Measurements from ENCODE around the gene CTRB2.
"Not testable (repeated sequence)": the region's sequence is repeated elsewhere in the genome, so short reads cannot be mapped to it uniquely, and the experiment has no call there.

CTRB2 gene

DNA sequence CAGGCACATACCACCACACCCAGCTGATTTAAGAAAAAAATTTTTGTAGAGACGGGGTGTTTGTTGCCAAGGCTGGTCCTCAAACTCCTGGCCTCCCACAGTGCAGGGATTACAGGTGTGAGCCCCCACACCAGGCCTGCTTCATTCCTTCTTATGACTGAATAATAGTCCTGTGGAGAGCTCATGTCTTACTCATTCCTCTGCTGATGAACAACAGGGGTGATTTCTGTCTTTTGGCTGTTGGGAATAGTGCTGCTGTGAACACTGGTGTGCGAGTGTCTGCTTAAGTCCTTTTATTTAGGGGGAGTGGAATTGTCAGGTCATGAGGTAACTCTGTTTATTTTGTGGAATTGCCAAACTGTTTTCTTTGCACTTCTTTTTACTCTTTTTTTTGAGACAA is 9.2 kb upstream of the CTRB2 start (continued):
- TF ChIP-seq, protein P1, sequence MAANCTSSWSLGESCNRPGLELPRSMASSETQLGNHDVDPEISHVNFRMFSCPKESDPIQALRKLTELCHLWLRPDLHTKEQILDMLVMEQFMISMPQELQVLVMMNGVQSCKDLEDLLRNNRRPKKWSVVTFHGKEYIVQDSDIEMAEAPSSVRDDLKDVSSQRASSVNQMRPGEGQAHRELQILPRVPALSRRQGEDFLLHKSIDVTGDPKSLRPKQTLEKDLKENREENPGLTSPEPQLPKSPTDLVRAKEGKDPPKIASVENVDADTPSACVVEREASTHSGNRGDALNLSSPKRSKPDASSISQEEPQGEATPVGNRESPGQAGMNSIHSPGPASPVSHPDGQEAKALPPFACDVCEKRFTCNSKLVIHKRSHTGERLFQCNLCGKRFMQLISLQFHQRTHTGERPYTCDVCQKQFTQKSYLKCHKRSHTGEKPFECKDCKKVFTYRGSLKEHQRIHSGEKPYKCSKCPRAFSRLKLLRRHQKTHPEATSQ (tag by site-specific recombination; IDR thresholded peaks at IDR 0.05), result no peak
- no peak for TF ChIP-seq EGR2 (tag by site-specific recombination; IDR thresholded peaks at IDR 0.05; ENCODE audit: low read depth)
- TF ChIP-seq ZBTB8A (tag by site-specific recombination; IDR thresholded peaks at IDR 0.05), result no peak
- no peak for TF ChIP-seq SCRT1 (tag by site-specific recombination; IDR thresholded peaks at IDR 0.05; ENCODE audit: borderline replicate concordance)
- no peak for TF ChIP-seq ZNF121 (tag by site-specific recombination; IDR thresholded peaks at IDR 0.05)
- TF ChIP-seq, protein P2, sequence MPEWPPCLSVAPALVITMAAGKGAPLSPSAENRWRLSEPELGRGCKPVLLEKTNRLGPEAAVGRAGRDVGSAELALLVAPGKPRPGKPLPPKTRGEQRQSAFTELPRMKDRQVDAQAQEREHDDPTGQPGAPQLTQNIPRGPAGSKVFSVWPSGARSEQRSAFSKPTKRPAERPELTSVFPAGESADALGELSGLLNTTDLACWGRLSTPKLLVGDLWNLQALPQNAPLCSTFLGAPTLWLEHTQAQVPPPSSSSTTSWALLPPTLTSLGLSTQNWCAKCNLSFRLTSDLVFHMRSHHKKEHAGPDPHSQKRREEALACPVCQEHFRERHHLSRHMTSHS (tag by site-specific recombination; IDR thresholded peaks at IDR 0.05), result no peak
- no peak for TF ChIP-seq ZNF548 (tag by site-specific recombination; IDR thresholded peaks at IDR 0.05)
- no peak for TF ChIP-seq ZNF391 (tag by site-specific recombination; IDR thresholded peaks at IDR 0.05; ENCODE audit: borderline replicate concordance, low read depth)
- TF ChIP-seq BCL11B (tag by site-specific recombination; IDR thresholded peaks at IDR 0.05; ENCODE audit: low read depth), result no peak
- no peak for TF ChIP-seq SALL2 (tag by site-specific recombination; IDR thresholded peaks at IDR 0.05; ENCODE audit: borderline replicate concordance)

DNA sequence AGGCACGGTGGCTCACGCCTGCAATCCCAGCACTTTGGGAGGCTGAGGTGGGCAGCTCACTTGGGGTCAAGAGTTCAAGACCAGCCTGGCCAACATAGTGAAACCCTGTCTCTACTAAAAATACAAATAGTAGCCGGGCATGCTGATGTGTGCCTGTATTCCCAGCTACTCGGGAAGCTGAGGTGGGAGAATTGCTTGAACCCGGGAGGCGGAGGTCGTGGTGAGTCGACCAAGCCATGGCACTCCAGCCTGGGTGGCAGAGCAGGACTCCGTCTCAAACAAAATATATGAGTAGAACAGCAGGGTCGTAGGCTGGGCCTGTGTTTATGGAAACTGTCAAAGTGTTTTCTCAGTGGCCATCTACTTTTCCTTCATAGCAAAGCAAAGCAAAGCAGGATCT is 4.3 kb upstream of the CTRB2 start:
- H3K4me3 ChIP-seq (ENCODE audit: low read depth, low read length); POLR2A ChIA-PET: not testable (repeated sequence)
- CTCF ChIA-PET, result interaction anchor here (3.2 kb wide), 1 partner anchor 12 kb away, joined by 11 read pairs; no protein-coding TSS in a partner anchor

DNA sequence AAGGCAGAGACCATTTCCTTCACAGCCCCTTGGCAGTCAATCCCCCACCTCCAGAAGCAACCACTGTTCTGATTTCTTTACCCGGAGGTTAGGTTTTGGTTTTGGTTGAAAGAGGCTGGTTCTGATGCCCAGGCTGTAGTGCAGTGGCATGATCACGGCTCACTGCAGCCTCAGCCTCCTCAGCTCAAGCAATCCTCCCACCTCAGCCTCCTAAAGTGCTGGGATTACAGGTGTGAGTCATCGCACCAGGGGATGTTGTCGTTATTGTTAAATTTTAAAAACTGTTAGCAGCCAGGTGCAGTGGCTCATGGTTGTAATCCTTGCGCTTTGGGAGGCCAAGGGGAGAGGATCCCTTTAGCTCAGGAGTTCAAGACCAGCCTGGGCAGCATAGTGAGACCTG is 3.0 kb upstream of the CTRB2 start:
- Histone ChIP-seq H3K4me1 (ENCODE audit: control insufficient read depth, insufficient read depth, low read length) (no peaks in the 10 kb centered on the region), H3K27ac (ENCODE audit: extremely low read depth, low read depth, low read length) (no peak overlapping the region), H3K4me3 (ENCODE audit: low read depth, low read length) (no peak overlapping the region), H3K36me3 (ENCODE audit: control insufficient read depth in 2 of 2, insufficient read depth in 1 of 2, low read length in 2 of 2) (no peaks in the 10 kb centered on the region), H3K9me3 (ENCODE audit: control insufficient read depth, insufficient read depth, low read depth, low read length) (no peaks in the 10 kb centered on the region)
- TF ChIP-seq ZNF354C (tag by site-specific recombination; IDR thresholded peaks at IDR 0.05; ENCODE audit: borderline replicate concordance, low read depth) (no peak), SCRT2 (tag by site-specific recombination; IDR thresholded peaks at IDR 0.05) (0 out of 2 replicates have a peak, but pooled peaks have one; percentile 31)
- ChIA-PET POLR2A (no interaction called here), CTCF (interaction anchor here (0.8 to 3.2 kb wide), 2 partner anchors 11 to 24 kb away, joined by 3 to 11 read pairs; no protein-coding TSS in a partner anchor)

More for the DNA sequence above, 4.3 kb upstream of the CTRB2 start:
- not testable (repeated sequence) for H3K9me3 ChIP-seq (ENCODE audit: control insufficient read depth, insufficient read depth, low read depth, low read length); H3K27ac ChIP-seq (ENCODE audit: extremely low read depth, low read depth, low read length); H3K36me3 ChIP-seq (ENCODE audit: control insufficient read depth in 2 of 2, insufficient read depth in 1 of 2, low read length in 2 of 2); H3K4me1 ChIP-seq (ENCODE audit: control insufficient read depth, insufficient read depth, low read length)

DNA sequence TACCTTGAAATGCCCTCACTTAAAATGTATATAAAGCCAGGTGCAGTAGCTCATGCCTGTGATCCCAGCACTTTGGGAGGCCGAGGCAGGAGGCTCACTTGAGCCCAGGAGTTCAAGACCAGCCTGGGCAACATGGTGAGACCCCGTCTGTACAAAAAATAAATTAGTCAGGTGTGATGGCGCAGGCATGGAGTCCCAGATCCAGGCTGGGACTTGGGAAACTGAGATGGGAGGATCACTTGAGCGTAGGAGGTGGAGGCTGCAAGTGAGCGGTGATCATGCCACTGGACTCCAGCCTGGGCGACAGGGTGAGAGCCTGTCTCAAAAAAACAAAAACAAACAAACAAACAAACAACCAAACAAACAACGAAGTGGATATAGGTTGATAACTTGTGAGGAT is 2.6 kb upstream of the CTRB2 start:
- not testable (repeated sequence) for H3K4me1 ChIP-seq (ENCODE audit: control insufficient read depth, insufficient read depth, low read length)

More for the DNA sequence above, 2.6 kb upstream of the CTRB2 start:
- TF ChIP-seq, protein P3, sequence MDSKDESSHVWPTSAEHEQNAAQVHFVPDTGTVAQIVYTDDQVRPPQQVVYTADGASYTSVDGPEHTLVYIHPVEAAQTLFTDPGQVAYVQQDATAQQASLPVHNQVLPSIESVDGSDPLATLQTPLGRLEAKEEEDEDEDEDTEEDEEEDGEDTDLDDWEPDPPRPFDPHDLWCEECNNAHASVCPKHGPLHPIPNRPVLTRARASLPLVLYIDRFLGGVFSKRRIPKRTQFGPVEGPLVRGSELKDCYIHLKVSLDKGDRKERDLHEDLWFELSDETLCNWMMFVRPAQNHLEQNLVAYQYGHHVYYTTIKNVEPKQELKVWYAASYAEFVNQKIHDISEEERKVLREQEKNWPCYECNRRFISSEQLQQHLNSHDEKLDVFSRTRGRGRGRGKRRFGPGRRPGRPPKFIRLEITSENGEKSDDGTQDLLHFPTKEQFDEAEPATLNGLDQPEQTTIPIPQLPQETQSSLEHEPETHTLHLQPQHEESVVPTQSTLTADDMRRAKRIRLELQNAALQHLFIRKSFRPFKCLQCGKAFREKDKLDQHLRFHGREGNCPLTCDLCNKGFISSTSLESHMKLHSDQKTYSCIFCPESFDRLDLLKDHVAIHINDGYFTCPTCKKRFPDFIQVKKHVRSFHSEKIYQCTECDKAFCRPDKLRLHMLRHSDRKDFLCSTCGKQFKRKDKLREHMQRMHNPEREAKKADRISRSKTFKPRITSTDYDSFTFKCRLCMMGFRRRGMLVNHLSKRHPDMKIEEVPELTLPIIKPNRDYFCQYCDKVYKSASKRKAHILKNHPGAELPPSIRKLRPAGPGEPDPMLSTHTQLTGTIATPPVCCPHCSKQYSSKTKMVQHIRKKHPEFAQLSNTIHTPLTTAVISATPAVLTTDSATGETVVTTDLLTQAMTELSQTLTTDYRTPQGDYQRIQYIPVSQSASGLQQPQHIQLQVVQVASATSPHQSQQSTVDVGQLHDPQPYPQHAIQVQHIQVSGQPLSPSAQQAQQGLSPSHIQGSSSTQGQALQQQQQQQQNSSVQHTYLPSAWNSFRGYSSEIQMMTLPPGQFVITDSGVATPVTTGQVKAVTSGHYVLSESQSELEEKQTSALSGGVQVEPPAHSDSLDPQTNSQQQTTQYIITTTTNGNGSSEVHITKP (tag by site-specific recombination; IDR thresholded peaks at IDR 0.05), result peak; percentile 22; the same call in 1 of the 2 replicates
- H3K4me3 ChIP-seq (ENCODE audit: low read depth, low read length); H3K9me3 ChIP-seq (ENCODE audit: control insufficient read depth, insufficient read depth, low read depth, low read length); H3K27ac ChIP-seq (ENCODE audit: extremely low read depth, low read depth, low read length); POLR2A ChIA-PET; H3K36me3 ChIP-seq (ENCODE audit: control insufficient read depth in 2 of 2, insufficient read depth in 1 of 2, low read length in 2 of 2): not testable (repeated sequence)
- CTCF ChIA-PET, result interaction anchor here (3.2 kb wide), 1 partner anchor 10 kb away, joined by 11 read pairs; no protein-coding TSS in a partner anchor

Measured in HEK293 (cell line).